ENCODE measurements around the gene ADGRD1.

GRCh38 chr12:131084341-131085011, 130.8 kb downstream of the ADGRD1 start:
- TF ChIP-seq MEF2A (IDR thresholded peaks at IDR 0.05; ENCODE audit: borderline replicate concordance, low read depth): no peak
- no peak for TF ChIP-seq CTCF (IDR thresholded peaks at IDR 0.05)
- no peak for TF ChIP-seq SIN3A (IDR thresholded peaks at IDR 0.05; ENCODE audit: borderline replicate concordance, low read depth, low read length)
- TF ChIP-seq IRF3 (IDR thresholded peaks at IDR 0.05; ENCODE audit: low read depth, low read length): no peak

Data from SK-N-SH (cell line).